ENCODE data around the gene BORCS5. TPM values are rescaled to one million over a fixed set of nuclear protein-coding genes. Genes with fewer than 3 reads are reported as not detected.

Gene BORCS5
- total and polyA plus RNA-seq, 2 of the 4 experiments (the other 2 are of a cell fraction): 14.4 to 18.3 TPM

DNA sequence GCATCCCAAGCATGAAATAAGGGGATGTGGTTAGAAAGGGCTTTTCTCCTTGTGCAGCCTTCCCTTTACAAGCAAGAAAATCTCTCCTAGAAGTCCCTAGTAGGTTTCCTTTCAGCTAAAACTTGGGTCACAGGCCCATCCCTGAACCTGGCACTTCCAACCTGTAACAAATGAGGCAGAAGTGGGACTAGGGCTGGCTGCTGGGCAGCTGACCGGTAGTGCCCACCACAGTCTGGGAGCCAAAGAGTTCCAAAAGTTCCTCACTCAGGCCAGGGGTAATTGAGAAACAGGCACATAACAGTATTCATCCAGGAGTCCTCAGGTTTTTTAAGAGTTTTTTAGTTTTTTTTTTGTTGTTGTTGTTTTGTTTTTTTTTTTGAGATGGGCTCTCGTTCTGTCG is 30.6 kb upstream of the BORCS5 start:
- H3K4ac ChIP-seq (ENCODE audit: low read depth, low read length): no peak overlapping the region
- intact Hi-C loops (cut with micrococcal nuclease) (loop anchor here (10.0 kb wide), 1 partner anchor 151 kb away; no protein-coding TSS in a partner anchor), dilution Hi-C loops (cut with HindIII; ENCODE audit: low sequenced_read_pairs, unreplicated experiment) (no loop called here), in situ Hi-C loops (cut with MboI; ENCODE audit: low sequenced_read_pairs) (loop anchor here (10.0 kb wide), 1 partner anchor 741 kb away; no protein-coding TSS in a partner anchor)
- no peak overlapping the region for H2AK9ac ChIP-seq (replicated peaks; ENCODE audit: low read depth, low read length, poor library complexity)
- H3K4me1 ChIP-seq (ENCODE audit: control insufficient read depth, insufficient read depth, low read length): peaks cover 2% of the 10 kb centered on the region; the same call in 1 of the 2 replicates
- no peak overlapping the region for H2BK15ac ChIP-seq (ENCODE audit: low read depth, low read length)
- H3K9ac ChIP-seq (ENCODE audit: low read depth, low read length): no peak overlapping the region
- H3K23ac ChIP-seq (ENCODE audit: low read depth, low read length): no peak overlapping the region
- H4K20me1 ChIP-seq (ENCODE audit: insufficient read depth, low read length): no peaks in the 10 kb centered on the region
- H3K9me3 ChIP-seq (ENCODE audit: control insufficient read depth, insufficient read depth, low read length): no peaks in the 10 kb centered on the region
- H2BK5ac ChIP-seq (ENCODE audit: low read depth, low read length, poor library complexity, severe bottlenecking): no peak overlapping the region
- H2AFZ ChIP-seq (replicated peaks; ENCODE audit: low read length, poor library complexity): no peak overlapping the region
- no peak overlapping the region for H4K8ac ChIP-seq (ENCODE audit: low read depth in 2 of 2, low read length in 2 of 2)
- DNase-seq: no peak
- no CpG with 5 or more reads among the region's 3 CpGs for WGBS, 2 experiments (ENCODE audit: extremely low coverage in 2 of 2, insufficient read length in 1 of 2)
- CTCF ChIA-PET: no interaction called here
- no peaks in the 10 kb centered on the region for H3K27me3 ChIP-seq (ENCODE audit: control insufficient read depth, insufficient read depth, low read length)
- H3K14ac ChIP-seq (replicated peaks; ENCODE audit: low read depth, low read length): 0 out of 2 replicates have a peak overlapping the region, but pooled peaks have one; percentile 14
- TF ChIP-seq CEBPB (IDR thresholded peaks at IDR 0.05; ENCODE audit: low read depth, low read length) (no peak), RAD21 (IDR thresholded peaks at IDR 0.05; ENCODE audit: low read length) (no peak), FOS (IDR thresholded peaks at IDR 0.05; ENCODE audit: low read depth, low read length) (no peak), MAFK (IDR thresholded peaks at IDR 0.05; ENCODE audit: low read depth, low read length) (no peak), SMC3 (IDR thresholded peaks at IDR 0.05; ENCODE audit: low read depth, low read length) (no peak), CHD1 (IDR thresholded peaks at IDR 0.05; ENCODE audit: low read depth, low read length) (no peak), MXI1 (IDR thresholded peaks at IDR 0.05; ENCODE audit: borderline replicate concordance, low read depth, low read length) (no peak), NFE2L2 (IDR thresholded peaks at IDR 0.05; ENCODE audit: low read depth, low read length) (no peak), RCOR1 (IDR thresholded peaks at IDR 0.05; ENCODE audit: insufficient replicate concordance, low read length) (no peak), POLR2A (IDR thresholded peaks at IDR 0.05; ENCODE audit: low read depth, low read length) (no peak), MAZ (IDR thresholded peaks at IDR 0.05; ENCODE audit: borderline replicate concordance, low read depth, low read length) (no peak), BHLHE40 (IDR thresholded peaks at IDR 0.05; ENCODE audit: low read depth, low read length) (no peak)
- TF ChIP-seq, protein P1, sequence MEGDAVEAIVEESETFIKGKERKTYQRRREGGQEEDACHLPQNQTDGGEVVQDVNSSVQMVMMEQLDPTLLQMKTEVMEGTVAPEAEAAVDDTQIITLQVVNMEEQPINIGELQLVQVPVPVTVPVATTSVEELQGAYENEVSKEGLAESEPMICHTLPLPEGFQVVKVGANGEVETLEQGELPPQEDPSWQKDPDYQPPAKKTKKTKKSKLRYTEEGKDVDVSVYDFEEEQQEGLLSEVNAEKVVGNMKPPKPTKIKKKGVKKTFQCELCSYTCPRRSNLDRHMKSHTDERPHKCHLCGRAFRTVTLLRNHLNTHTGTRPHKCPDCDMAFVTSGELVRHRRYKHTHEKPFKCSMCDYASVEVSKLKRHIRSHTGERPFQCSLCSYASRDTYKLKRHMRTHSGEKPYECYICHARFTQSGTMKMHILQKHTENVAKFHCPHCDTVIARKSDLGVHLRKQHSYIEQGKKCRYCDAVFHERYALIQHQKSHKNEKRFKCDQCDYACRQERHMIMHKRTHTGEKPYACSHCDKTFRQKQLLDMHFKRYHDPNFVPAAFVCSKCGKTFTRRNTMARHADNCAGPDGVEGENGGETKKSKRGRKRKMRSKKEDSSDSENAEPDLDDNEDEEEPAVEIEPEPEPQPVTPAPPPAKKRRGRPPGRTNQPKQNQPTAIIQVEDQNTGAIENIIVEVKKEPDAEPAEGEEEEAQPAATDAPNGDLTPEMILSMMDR (conservative IDR thresholded peaks at IDR 0.05; ENCODE audit: low read depth, low read length): no peak
- TF ChIP-seq, protein P2, sequence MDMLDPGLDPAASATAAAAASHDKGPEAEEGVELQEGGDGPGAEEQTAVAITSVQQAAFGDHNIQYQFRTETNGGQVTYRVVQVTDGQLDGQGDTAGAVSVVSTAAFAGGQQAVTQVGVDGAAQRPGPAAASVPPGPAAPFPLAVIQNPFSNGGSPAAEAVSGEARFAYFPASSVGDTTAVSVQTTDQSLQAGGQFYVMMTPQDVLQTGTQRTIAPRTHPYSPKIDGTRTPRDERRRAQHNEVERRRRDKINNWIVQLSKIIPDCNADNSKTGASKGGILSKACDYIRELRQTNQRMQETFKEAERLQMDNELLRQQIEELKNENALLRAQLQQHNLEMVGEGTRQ (IDR thresholded peaks at IDR 0.05; ENCODE audit: low read depth, low read length): no peak
- TF ChIP-seq, protein P3, sequence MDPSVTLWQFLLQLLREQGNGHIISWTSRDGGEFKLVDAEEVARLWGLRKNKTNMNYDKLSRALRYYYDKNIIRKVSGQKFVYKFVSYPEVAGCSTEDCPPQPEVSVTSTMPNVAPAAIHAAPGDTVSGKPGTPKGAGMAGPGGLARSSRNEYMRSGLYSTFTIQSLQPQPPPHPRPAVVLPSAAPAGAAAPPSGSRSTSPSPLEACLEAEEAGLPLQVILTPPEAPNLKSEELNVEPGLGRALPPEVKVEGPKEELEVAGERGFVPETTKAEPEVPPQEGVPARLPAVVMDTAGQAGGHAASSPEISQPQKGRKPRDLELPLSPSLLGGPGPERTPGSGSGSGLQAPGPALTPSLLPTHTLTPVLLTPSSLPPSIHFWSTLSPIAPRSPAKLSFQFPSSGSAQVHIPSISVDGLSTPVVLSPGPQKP (IDR thresholded peaks at IDR 0.05; ENCODE audit: borderline replicate concordance, low read depth, low read length): no peak
- H3K4me2 ChIP-seq (ENCODE audit: low read depth, low read length): no peak overlapping the region
- no peak overlapping the region for H3K18ac ChIP-seq (ENCODE audit: low read depth, low read length)
- no peak overlapping the region for H3K4me3 ChIP-seq (ENCODE audit: insufficient read depth, low read depth, low read length)
- H4K91ac ChIP-seq (ENCODE audit: insufficient read depth, low read depth, low read length): no peak overlapping the region
- H3K27ac ChIP-seq (ENCODE audit: insufficient read depth, low read length): no peak overlapping the region
- no peak overlapping the region for H2AK5ac ChIP-seq (ENCODE audit: low read depth, low read length)
- H2BK20ac ChIP-seq (ENCODE audit: low read depth, low read length): no peak overlapping the region
- no peak overlapping the region for H3K56ac ChIP-seq (ENCODE audit: extremely low read depth, insufficient read depth, low read length)
- BruUV-seq (replicated peaks): no TSS peak
- no peak overlapping the region for H4K5ac ChIP-seq (ENCODE audit: low read depth, low read length)
- no peak overlapping the region for H2BK120ac ChIP-seq (ENCODE audit: low read depth, low read length)
- H3K9me1 ChIP-seq (ENCODE audit: insufficient read depth, low read length): no peaks in the 10 kb centered on the region
- no peaks in the 10 kb centered on the region for H3K79me1 ChIP-seq (ENCODE audit: low read depth in 1 of 2, low read length in 2 of 2)
- ATAC-seq (ENCODE audit: low read depth): no peak
- no peaks in the 10 kb centered on the region for H3K36me3 ChIP-seq (ENCODE audit: control insufficient read depth, insufficient read depth, low read length)
- POLR2A ChIA-PET (ENCODE audit: unreplicated experiment): no interaction called here

All from IMR-90 (cell line).